ENCODE results near the gene ATP2A1.
"Not testable (repeated sequence)": the region's sequence is repeated elsewhere in the genome, so short reads cannot be mapped to it uniquely, and the experiment has no call there.

ATP2A1 gene

DNA sequence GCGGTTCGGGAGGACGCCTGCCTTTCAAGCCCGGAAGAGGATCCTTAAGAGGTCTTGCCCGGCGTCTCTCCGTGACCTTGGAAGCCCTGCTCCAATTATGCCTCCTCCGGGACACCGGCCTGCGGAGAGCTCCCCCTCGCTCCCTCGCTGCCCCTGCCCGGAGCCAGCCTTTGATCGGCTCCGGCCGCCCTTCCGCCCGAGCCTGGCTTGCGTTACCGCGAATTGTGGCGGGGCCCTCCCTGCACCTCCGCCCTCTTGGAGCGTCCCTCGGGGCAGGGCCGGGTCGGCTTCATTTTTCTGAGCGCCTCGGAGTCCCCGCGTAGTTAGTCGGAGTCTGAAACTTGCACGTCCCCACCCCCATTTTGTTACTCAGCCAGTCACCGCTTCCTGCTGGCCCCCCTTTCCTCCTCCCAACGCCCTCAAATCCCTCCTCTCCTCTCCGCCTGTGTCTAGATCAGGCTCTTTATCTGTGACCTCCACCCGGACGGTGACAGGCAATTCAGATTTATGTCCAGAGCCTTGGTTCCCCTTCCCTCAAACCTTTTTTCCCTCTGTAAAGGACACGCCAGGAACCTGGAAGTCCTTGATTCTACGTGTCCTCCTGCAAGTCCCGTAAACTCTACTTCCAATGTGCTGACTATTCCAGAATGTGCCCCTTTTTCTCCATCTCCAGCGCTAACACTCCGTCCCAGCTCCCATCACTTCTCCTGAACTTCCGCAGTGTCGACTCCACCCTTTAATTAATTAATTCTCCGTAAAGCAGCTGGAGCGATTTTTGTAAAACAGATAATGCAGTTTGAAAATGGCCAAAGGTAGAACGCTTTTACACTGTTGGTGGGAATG is 47.3 kb downstream of the ATP2A1 start:
- H3K4me3 ChIP-seq (replicated peaks; ENCODE audit: low read depth, low read length): peak overlapping the region; percentile 79
- peak; percentile 69 for DNase-seq (ENCODE audit: low read depth)
- TF ChIP-seq, protein P1, sequence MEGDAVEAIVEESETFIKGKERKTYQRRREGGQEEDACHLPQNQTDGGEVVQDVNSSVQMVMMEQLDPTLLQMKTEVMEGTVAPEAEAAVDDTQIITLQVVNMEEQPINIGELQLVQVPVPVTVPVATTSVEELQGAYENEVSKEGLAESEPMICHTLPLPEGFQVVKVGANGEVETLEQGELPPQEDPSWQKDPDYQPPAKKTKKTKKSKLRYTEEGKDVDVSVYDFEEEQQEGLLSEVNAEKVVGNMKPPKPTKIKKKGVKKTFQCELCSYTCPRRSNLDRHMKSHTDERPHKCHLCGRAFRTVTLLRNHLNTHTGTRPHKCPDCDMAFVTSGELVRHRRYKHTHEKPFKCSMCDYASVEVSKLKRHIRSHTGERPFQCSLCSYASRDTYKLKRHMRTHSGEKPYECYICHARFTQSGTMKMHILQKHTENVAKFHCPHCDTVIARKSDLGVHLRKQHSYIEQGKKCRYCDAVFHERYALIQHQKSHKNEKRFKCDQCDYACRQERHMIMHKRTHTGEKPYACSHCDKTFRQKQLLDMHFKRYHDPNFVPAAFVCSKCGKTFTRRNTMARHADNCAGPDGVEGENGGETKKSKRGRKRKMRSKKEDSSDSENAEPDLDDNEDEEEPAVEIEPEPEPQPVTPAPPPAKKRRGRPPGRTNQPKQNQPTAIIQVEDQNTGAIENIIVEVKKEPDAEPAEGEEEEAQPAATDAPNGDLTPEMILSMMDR (IDR thresholded peaks at IDR 0.05; ENCODE audit: low read length, missing control alignments): no peak

DNA sequence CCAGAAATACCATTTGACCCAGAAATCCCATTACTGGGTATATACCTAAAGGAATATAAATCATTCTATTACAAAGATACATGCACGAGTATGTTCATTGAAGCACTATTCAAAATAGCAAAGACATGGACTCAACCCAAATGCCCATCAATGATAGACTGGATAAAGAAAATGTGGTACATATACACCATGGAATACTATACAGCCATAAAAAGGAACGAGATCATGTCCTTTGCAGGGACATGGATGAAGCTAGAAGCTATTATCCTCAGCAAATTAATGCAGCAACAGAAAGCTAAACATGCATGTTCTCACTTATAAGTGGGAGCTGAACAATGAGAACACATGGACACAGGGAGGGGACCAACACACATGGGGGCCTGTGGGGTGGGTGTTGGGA is 48.0 kb downstream of the ATP2A1 start:
- DNase-seq (ENCODE audit: low read depth); H3K4me3 ChIP-seq (replicated peaks; ENCODE audit: low read depth, low read length): not testable (repeated sequence)

DNA sequence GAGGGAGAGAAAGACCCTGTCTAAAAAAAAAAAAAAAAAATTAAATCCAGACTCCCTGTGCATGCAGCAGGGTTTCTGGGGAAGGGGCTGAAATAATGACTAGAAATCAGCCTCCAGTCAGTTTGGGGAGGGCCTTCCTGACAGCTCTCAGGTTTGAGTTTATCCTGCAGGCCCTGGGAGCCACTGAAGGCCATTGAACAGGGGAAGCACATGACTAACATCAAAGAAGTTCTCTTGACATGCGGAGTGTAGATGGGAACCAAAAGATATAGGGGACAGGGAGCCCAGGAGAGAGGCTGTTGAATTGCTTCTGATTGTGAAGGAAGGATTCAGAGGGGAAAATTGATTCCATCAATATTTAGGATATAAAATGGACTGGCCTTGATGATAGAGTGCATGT is 49.5 kb downstream of the ATP2A1 start:
- TF ChIP-seq, protein P1 (IDR thresholded peaks at IDR 0.05; ENCODE audit: low read length, missing control alignments): no peak
- H3K4me3 ChIP-seq (replicated peaks; ENCODE audit: low read depth, low read length): no peak overlapping the region
- DNase-seq (ENCODE audit: low read depth): no peak

DNA sequence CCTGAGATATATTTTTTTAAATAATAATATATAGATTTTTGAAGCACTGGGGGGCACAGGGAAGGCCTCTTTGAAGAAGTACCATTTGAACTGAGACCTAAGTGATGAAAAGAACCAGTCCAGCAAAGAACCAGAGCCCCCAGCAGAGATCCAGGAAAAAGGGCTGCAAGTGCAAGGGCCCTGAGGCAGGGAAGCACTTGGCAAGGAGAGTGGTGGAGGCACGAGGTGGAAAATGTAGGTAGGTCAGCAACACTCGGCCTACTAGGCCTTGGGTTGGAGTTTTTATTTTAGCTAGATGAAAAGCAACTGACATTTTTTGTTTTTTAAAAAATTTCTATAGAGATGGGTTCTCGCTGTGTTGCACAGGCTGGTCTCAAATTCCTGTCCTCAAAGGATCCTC is 51.9 kb downstream of the ATP2A1 start:
- DNase-seq (ENCODE audit: low read depth): no peak
- H3K4me3 ChIP-seq (replicated peaks; ENCODE audit: low read depth, low read length): no peak overlapping the region
- TF ChIP-seq, protein P1 (IDR thresholded peaks at IDR 0.05; ENCODE audit: low read length, missing control alignments): no peak

DNA sequence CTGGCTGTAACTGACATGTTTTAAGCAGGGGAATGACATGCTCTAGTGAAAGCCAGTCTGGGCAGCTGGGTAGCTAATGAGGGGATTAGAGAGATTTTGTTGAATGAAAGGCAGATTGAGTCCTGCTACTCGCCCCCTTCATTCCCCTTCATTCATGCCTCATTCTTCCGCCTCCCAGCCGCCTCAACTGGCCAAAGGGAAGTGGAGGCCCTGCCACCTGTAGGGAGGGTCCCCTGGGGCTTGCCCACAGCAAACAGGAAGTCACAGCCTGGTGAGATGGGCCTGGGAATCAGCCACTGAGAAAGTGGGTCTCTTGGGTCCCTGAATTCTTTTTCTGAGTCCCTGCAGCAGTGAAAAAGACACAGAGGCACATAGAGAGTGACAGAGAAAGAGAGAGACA is 52.4 kb downstream of the ATP2A1 start:
- H3K4me3 ChIP-seq (replicated peaks; ENCODE audit: low read depth, low read length): no peak overlapping the region

DNA sequence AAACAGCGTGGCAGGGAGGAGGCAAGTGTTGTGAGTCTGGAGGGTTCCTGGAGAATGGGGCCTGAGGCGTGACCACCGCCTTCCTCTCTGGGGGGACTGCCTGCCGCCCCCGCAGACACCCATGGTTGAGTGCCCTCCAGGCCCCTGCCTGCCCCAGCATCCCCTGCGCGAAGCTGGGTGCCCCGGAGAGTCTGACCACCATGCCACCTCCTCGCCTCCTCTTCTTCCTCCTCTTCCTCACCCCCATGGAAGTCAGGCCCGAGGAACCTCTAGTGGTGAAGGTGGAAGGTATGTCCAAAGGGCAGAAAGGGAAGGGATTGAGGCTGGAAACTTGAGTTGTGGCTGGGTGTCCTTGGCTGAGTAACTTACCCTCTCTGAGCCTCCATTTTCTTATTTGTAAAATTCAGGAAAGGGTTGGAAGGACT is 53.5 kb downstream of the ATP2A1 start, which contains the start of gene CD19:
TSS of gene CD19 (plus strand) at position 171 of the 425 bp plus-strand sequence. CDS start at position 201, 30 bp downstream.
- no peak within 1 kb of the TSS for H3K4me3 ChIP-seq (replicated peaks; ENCODE audit: low read depth, low read length)
- TF ChIP-seq, protein P1 (IDR thresholded peaks at IDR 0.05; ENCODE audit: low read length, missing control alignments): no peak
- no peak for DNase-seq (ENCODE audit: low read depth)

More for the DNA sequence above, 52.4 kb downstream of the ATP2A1 start:
- TF ChIP-seq, protein P1 (IDR thresholded peaks at IDR 0.05; ENCODE audit: low read length, missing control alignments): no peak
- no peak for DNase-seq (ENCODE audit: low read depth)

DNA sequence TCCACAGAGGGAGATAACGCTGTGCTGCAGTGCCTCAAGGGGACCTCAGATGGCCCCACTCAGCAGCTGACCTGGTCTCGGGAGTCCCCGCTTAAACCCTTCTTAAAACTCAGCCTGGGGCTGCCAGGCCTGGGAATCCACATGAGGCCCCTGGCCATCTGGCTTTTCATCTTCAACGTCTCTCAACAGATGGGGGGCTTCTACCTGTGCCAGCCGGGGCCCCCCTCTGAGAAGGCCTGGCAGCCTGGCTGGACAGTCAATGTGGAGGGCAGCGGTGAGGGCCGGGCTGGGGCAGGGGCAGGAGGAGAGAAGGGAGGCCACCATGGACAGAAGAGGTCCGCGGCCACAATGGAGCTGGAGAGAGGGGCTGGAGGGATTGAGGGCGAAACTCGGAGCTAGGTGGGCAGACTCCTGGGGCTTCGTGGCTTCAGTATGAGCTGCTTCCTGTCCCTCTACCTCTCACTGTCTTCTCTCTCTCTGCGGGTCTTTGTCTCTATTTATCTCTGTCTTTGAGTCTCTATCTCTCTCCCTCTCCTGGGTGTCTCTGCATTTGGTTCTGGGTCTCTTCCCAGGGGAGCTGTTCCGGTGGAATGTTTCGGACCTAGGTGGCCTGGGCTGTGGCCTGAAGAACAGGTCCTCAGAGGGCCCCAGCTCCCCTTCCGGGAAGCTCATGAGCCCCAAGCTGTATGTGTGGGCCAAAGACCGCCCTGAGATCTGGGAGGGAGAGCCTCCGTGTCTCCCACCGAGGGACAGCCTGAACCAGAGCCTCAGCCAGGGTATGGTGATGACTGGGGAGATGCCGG is 54.3 kb downstream of the ATP2A1 start:
- DNase-seq (ENCODE audit: low read depth): no peak
- no peak overlapping the region for H3K4me3 ChIP-seq (replicated peaks; ENCODE audit: low read depth, low read length)
- TF ChIP-seq, protein P1 (IDR thresholded peaks at IDR 0.05; ENCODE audit: low read length, missing control alignments): no peak
